Left renal cortex interstitium (tissue), 4 donors: ENCODE data around the gene SYT15. TPM values are rescaled to one million over a fixed set of nuclear protein-coding genes. Genes with fewer than 3 reads are reported as not detected.
"Not testable (repeated sequence)": the region's sequence is repeated elsewhere in the genome, so short reads cannot be mapped to it uniquely, and the experiment has no call there.

Source experiments
- DNase-seq, 4 donors: peaks; one replicate each; pipeline ENCODE4 v3.0.0-alpha.2; 2013; ENCODE audit warnings: low read depth in 4 of 4, low spot score in 2 of 4, missing footprints in 1 of 4
- polyA plus RNA-seq, 4 donors: library from polyadenylated mRNA; unstranded; fragments of 120-200 nt; gene quantifications; one replicate each; pipeline ENCODE4 v1.2.1, GENCODE V29; 2013; ENCODE audit not compliant: insufficient read length in 4 of 4

The SYT15 gene
- polyA plus RNA-seq, 4 donors, result 6.1 to 16.1 (median 9.2) TPM

DNA sequence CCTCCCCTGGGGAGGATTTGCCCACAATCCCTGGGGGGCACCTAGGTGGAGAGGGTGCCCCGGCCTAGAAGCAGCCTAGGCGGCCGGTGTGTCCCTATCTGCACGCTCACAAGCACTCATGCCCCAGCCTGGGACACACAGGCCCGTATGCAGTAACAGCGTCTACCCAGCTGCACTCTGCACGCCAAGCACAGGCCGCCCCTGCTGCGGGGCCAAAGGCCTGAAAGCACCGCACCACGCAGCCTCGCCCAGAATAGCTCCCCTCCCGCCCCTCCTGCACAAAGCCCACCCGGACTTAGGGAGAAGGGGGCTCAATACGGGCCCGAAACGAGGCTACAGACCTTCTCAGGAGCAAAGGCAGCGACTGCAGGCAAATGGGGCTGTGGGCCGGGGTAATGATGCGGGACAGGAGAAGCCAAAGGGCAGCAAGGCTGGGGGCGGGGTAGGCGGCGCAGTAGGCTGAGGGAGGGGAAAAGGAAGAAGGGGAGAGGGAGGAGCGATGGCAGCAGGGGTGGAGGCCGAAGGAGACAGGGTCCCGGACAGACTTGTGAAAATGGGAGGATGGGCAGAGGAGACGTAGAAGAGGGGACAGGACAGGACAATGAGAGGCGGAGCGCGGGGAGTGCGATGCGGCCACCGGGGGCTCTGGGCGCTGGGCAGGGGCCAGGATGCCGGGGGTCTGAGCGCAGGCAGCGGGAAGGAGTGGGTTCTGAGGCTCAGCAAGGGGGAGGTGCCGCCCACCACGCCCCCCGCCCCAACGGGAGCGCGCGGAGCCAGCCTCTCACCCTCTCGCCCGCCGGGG, 23.0 kb upstream of the SYT15 start:
- no peak for DNase-seq

DNA sequence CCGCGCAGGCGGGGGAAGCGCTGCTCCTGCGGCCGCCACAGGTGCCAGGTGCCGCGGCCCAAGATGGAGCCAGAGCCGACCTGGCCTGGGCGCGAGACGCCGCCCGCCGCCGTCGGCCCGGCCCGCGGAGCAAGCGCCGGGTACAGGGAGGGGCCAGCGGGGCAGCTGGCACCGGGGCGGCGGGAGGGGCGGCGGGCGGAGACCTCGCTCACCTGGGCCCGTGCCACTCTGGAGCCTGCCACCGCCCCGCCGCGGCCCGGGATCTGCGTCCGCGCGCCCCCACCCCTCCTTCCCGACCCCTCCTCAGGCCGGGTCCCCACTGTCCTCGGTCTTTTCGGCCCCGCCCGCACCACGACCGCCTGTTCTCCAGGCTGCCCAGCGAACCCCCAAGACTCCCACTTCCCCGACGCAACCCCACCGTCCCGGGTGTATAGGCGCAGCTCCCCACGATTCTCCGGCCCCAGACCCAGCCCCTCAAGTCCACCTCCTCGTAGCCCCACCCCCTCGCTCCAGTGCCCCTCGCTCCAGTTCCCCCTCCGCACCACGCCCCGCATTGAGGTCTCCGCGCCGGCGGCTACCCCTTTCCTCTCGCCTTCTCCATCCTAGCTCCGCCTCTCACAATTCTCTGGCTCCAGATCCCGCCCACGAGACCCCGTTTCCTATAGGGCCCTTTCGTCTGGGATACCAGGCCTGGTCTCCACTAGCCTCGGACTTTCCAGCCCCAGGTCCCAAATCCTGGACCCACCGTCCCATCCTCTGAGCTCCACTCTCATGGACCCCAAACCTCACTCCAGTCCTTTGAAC, 22.2 kb upstream of the SYT15 start, which contains the start of gene GPRIN2:
TSS of gene GPRIN2 (minus strand) at position 144 of the 804 bp plus-strand sequence. CDS start 5,922 bp downstream, outside the sequence.
- DNase-seq, result no peak

DNA sequence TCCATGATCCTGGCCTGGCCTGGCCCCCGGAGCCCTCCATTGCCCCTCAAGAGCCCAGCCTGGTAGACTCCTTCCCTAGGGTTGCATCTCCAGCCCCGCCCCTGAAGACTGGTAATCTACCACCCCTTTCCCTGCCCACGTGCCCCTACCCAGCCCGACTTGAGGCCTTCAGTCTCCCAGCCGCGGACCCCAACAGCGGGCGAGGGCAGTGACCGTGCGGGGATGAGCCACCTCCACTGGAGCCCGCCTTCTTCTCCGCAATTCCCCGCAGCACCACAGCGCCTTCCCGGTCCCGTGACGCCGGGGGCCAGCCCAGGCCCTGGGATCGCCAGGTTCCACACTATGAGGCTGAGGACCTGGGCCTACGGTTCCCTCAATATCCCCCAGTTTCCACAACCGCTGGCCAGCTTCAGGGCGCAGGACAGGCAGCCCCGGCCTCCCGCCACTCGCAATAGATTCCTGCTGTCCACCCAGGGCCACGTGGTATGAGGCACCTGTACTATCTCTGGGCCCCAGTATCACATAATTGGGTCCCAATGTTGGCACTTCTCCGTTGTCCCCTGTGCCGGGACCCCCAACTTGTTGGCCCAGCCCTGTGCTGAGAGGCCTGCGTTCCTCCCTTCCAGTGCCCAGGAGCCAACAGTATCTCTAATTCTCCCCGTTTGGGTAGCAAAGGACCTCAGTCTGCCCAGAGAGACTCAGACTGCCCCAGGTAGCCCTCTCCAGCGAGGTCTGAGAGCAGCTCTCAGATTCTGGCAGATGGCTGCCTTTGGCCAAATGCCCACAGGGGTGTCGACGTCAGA, 21.4 kb upstream of the SYT15 start:
- DNase-seq, result no peak

DNA sequence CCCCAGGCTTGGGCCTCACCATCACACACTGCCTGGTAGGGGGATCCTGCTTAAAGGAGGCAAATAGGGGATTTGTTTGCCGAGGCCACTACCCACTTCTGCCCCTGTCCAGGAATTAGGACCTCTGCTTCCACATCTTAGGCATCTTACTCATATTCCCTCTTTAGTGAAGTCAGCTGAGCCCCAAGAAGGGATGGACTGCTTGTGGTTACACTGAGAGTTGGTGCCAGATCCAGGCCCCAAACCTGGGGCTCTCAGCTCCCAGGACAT, 20.9 kb upstream of the SYT15 start:
- no peak for DNase-seq

DNA sequence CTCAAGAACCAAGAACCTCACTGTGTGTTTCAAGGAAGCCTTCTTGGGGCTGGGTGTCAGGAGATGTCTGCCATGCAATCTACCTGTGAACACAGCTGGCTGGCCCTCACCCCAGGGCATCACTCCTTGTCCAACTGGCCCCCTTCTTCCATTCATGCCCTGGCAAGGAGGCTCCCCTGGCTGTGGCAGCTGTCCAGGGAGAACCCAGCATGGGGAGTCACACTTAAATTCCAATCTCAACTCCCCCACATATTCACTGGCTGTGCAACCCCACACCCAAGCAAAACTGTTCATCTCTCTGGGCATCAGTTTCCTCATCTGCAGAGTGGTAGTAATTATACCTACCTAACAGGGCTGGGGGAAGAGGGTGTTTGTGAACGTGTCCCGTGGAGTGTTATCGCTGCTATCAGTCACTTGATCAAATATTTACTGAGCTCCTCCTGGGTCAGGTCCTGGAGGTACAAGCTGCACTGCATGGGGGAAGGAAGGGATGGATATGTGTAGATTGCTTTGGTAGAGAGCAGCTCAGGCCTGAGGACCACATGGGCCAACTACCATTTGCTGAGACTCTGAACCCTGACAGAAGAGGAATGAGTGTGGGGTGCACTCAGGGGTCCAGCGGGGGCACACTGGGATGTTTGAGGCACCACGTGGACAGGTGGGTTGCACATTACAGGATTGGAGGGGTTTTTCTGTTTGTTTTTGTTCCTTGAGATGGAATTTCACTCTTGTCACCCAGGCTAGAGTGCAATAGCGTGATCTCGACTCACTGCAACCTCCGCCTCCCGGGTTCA, 20.3 kb upstream of the SYT15 start:
- DNase-seq, result no peak

DNA sequence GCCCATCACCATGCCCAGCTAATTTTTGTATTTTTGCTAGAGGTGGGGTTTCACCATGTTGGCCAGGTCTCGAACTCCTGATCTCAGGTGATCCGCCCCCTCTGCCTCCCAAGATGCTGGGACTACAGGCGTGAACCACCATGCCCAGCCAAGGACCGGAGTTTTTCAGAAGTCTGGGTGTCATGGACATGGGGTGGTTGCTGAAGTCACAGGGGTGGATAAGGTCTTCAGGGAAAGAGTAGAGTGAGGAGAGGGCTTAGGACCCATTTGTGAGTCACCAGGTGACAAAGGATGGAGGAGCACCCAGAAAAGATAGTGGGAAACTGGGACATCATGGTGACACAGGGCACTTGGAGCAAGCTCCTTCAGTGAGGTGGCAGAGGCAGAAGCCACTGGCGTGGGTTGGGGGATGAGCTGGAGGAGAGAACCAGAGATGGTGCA, 19.7 kb upstream of the SYT15 start:
- no peak for DNase-seq

DNA sequence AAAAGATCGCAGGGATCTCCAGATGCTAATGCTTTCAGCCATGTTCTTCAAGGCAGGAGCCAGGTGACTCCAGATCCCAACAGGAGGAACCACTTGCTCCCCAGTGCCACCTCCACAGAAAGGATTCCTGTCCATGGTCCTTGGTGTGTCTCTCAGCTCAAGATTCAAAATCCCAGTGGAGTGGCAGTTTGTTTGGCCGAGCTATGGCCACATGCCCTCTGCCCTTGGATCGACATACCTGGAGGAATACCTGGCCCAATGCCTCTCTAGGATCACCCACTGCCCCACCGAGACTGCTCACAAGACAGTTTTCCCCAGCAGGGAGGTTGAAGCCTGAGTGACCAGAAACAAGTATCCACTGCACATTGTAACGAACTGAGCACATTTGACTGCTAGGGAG, 18.5 kb upstream of the SYT15 start:
- no peak for DNase-seq

DNA sequence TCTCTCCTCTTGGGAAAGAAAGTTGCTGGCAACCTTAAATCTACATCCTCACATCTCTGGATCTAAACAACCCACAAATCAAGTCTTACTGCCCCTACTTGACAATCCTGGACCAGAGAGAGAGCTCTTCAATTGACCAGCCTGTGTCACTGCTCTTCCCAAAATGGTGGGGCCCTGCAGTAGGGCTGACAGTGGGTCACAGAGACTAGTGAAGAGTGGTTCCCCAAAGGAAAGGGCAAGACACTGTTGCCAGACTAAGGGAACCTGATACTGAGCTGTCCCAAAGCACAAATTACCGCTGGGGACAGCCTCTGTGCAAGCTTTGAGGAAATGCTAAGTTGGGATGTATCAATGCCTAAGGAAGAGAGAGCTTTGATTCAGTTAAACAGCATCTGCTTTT, 18.0 kb upstream of the SYT15 start:
- DNase-seq, result no peak

DNA sequence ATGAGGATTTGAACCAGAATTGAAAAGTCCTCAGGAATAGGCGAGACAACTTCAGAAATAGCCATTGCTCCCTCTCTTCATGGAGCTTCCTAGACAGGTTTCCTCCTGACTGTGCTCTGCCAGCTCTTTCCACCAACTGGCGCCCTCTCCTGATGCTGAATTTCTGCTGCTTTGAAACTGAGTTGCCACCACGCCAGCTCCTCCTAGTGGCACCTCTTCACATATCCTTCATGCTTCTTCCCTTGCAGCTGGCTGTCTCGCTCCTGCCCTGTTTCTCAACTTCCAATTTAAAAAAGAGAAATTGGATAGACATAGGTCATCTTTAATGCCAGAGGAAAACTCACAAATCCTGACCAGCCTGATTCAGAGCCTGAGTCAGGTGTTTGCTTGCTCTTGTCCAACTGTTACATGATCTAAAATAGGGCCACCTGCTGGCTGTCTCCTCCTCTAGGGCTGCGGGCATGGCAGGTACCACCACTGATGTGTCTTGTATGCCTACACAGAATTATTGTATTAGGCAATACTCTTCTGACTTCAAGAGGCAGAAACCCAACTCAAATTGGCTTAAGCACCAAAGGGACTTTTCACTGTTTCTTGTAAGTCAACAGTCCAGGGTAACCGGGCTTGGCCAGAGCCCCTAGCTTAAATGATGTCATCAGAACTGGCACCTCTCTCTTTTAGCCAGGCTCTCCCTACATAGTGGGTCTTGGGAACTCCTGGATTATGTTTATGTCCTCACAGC, 13.2 kb upstream of the SYT15 start:
- DNase-seq, result peak in 1 of 4 donors; percentile 38

DNA sequence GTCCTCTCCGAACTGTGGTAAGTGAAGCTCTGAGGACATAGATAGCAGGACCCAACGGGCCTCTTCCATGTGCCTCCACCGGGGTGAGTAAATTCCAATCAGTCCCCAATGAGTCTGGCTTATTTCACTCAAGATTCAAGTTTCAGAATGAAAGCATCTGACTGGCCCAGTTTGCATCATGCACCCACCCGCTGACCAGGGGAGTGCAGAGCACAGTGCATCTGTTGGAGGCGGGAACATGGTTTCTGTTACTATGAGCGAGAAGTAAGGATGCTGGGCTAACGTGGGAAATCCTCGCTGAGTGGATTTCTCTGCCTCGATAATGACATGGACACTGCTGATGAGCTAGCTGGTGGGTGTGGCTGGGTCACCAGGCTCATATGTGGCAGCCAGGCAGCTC, 11.8 kb upstream of the SYT15 start:
- not testable (repeated sequence) for DNase-seq

DNA sequence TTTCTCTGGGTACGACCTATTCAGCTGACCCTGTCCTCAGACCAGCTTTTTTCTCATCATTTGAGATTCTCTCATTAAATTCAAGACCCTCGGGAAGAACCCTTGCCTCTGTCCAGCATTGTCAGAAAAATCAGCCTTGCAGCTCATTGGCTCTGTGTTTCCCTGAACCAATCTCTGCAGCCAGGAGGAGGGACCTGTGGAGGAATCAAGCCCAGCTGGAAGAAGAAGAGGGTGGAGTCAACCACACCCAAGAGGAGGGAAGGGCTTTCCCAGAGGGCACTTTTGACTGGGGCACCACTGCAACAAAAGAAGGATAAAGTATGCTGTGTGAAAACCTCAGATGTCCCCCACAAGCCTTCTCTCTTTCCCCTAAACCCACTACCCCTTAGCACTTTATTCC, 8.3 kb upstream of the SYT15 start:
- DNase-seq, result not testable (repeated sequence)

DNA sequence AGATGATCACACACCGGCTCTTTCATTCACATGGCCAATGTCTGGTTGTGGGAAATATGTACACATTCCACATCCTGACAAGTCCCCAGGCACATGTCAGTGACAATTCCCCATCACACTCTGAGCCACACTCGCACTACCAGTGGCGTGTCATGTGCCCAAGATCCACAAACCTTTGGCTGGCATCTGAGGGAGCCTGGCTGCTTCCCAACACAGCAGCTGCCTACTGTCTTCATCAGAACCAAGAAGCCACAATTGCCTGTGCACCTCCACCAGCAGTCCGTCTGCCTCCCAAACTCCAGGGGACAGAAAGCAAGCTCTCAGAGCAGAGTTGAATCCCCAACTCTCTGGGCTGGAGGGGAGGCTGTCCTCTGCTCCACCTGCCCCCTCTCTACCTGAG, 6.2 kb upstream of the SYT15 start:
- not testable (repeated sequence) for DNase-seq

DNA sequence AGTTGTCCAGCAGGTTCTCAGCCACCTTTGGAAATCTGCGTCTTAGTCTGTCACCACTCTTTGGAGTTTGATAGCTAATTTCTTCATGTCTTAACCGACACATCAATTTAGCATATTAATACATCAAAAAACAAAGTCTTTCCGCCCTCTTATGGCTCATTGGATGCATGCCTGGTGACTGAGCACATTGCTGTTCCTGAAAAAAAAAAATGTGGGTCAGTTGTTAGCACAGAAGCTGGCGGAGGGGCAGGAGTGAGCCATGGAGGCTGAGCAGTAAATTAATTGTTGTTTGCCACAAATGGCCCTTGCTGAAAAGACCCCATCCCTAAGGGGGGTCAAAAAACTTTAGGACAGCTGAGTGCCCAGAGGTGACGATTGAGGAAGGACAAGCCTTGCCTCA, 5.6 kb upstream of the SYT15 start:
- DNase-seq, result not testable (repeated sequence)

DNA sequence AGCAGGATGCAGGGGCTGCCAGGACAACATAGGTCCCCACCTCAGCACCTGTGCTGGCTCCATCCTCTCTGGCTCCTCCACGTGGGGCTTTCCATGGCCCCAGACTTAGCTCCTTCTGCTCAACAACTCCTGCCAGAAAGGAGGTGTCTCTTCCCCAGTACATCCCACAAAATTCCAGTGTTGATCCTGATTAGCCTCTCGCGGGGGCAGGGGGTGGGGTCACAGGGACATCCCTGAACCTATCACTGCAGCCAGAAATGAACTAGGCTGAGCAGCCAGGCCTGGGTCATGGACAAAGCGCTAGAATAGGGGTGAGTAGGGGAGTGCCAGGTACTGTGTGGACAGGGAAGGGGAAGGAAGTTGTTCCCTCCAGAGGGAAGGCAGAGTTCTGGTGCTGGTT, 5.0 kb upstream of the SYT15 start:
- DNase-seq, result not testable (repeated sequence)

DNA sequence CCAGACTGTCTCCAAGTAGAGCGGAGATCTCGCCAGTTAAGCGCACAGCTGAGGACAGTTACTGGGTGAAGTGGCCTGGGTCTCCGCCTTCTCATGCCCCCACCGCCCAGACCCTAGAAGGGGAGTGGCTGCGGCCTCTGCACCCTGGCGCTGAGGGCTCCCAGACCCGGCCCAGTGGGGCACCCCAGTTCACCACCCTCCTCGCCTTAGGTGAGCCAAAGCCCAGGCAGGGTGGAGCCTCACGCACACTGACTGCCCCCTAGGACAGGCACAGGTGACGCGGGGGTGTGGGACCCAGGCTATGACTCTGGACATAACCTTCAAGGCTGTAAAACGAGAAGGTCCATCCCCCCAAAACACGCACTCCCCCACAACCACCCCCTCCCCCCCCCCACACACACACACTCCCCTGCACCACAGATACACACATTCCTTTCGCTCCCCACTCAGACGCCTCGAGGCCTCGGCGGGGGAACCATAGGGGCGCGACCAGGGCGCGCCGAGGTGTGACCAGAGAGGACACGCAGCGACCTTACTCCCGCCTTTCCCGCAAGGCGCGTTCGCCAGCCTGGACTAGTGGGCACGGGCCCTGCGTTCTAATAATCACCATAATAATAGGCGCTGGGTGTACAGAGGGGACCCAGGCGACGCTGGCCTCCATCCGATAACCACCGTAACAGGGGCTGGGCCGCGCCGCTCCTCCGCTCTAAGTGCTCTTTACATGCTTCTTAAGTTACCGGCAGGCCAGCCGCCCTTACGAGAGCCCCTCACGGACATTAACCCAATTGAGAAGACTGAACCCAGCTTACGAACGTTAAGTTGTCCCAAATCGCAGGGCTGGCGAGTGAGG, 1.1 kb upstream of the SYT15 start:
- DNase-seq, result not testable (repeated sequence)

DNA sequence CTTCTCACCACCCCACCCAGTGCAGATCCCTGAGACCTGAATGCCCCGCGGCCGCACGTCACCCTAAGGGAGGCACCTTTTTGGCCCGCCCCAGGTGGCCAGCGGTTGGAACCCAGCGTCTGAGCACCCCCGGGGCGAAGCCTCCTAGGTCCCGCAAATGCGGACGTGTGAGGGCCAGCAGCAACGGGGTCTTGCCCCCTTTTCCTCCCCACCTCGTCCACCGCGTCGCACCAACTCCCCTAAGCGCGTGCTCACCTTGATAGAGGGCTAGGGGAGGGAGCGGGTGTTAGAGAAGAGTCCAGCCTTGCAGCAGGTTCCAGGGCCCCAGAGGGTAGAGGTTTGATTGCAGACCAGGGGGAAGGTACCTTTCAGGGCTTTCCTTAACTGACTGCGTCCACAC, 450 bp downstream of the SYT15 start:
- not testable (repeated sequence) for DNase-seq

DNA sequence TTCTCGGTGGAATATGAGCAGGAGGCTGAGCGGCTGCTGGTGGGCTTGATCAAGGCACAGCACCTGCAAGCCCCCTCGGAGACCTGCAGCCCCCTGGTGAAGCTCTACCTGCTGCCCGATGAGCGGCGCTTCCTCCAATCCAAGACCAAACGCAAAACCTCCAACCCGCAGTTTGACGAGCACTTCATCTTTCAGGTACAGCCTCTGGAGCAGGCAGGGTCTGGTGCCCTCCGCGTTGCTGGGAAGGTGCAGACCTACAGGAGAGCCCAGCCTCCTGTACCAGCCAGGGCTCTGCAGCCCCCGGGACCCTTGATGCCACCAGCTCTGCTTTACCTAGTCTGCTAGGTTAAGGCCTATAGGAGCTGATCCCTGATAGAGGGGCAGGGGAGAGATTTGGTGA, 3.1 kb downstream of the SYT15 start:
- not testable (repeated sequence) for DNase-seq

DNA sequence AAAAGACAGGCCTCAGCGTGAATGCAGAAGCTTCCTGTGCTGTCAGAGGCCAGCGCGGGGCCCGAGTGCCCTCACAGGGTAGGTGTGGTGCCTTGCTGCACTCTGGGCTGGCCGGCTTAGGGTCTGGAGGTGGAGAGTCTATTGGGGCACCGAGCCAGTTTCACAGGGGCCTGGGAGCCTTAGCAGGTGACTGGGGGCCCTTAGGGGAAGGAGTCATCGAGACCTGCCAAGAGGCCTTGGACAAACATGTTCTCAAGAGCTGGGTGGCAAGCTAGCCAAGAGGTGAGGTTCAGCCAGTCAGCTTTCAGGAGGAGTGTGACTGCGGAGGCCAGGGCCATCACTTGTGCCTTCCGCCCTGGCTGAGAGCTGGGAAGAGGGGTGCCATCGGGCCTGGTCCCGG, 3.6 kb downstream of the SYT15 start:
- DNase-seq, result not testable (repeated sequence)

DNA sequence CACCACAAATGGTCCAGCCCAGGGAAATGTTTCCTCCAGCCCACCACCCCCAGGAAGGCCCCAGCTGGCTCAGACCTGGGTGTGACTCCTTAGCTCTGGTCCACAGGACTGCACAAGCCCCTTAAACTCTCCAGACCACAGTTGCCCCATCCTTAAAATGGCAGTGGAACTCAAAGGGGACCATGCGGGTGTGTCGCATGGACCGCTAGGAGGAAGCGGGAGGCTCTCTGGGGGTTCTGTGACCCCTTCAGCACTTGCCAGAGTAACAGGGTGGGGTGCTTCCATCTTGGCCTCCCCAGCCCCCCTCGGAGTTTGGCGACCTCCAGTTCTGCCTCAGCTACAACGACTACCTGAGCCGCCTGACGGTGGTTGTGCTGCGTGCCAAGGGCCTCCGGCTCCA, 5.3 kb downstream of the SYT15 start:
- DNase-seq, result not testable (repeated sequence)
